HG03571 (cell line): ENCODE results near the gene ARHGAP6.

Source experiments
- ATAC-seq: cut with Tn5 transposase; IDR thresholded peaks from one replicate; pipeline ENCODE4 v1.9.1; 2021; ENCODE audit not compliant: unreplicated experiment

ARHGAP6 gene, protein sequence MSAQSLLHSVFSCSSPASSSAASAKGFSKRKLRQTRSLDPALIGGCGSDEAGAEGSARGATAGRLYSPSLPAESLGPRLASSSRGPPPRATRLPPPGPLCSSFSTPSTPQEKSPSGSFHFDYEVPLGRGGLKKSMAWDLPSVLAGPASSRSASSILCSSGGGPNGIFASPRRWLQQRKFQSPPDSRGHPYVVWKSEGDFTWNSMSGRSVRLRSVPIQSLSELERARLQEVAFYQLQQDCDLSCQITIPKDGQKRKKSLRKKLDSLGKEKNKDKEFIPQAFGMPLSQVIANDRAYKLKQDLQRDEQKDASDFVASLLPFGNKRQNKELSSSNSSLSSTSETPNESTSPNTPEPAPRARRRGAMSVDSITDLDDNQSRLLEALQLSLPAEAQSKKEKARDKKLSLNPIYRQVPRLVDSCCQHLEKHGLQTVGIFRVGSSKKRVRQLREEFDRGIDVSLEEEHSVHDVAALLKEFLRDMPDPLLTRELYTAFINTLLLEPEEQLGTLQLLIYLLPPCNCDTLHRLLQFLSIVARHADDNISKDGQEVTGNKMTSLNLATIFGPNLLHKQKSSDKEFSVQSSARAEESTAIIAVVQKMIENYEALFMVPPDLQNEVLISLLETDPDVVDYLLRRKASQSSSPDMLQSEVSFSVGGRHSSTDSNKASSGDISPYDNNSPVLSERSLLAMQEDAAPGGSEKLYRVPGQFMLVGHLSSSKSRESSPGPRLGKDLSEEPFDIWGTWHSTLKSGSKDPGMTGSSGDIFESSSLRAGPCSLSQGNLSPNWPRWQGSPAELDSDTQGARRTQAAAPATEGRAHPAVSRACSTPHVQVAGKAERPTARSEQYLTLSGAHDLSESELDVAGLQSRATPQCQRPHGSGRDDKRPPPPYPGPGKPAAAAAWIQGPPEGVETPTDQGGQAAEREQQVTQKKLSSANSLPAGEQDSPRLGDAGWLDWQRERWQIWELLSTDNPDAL (N-terminal part only)

GRCh38 chrX:11665168-11666111 is at the start of gene ARHGAP6:
Gene ARHGAP6 (minus strand): TSS chrX:11665920. CDS start chrX:11664828, 1,092 bp downstream.
- ATAC-seq, result no peak

- no peak for ATAC-seq
Observed at GRCh38 chrX:11704725-11705495, 39.2 kb upstream of the ARHGAP6 start.

GRCh38 chrX:11703855-11704254 is 38.1 kb upstream of the ARHGAP6 start:
- no peak for ATAC-seq

- ATAC-seq, result no peak
Observed at GRCh38 chrX:11702965-11703631, 37.4 kb upstream of the ARHGAP6 start.

DNA sequence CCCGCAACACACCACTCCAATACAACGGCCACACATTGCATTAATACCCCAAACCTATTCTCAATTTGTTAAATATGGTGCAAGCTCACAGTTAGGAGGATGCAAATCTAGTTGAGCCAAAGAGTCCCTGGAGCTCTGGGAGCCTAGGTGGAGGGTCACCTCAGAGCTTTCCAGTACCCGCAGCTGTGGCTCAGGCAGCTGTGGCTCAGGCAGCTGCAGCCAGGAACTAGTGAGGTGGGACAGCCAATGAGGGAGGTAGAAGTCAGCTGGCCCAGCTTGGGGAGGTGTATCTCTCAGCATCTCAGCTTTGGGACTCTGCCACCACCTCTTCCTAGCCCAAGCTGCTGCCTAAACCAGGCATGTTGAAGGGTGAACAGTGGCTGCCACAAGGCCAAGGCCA is 36.7 kb upstream of the ARHGAP6 start:
- ATAC-seq, result no peak

DNA sequence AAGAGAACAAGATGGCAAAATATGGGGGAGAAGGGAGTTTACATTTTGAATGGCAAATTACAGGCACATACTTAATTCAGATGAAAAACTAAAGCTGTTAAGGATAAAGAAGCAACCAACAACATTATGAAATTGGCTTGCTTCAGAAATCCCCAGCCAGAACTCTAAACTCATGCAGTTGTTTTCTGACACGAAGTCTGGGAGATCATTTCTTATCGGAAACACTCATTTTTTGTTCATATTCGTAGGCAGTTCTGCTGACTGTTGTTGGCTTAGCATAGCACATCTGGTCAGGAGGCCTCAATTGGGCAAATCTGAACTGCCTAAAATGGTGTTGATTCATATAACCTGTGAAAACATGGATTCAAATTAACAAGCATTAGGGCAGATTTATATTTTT is 33.0 kb upstream of the ARHGAP6 start:
- ATAC-seq, result no peak

GRCh38 chrX:11688201-11688600 is 22.5 kb upstream of the ARHGAP6 start:
- no peak for ATAC-seq

DNA sequence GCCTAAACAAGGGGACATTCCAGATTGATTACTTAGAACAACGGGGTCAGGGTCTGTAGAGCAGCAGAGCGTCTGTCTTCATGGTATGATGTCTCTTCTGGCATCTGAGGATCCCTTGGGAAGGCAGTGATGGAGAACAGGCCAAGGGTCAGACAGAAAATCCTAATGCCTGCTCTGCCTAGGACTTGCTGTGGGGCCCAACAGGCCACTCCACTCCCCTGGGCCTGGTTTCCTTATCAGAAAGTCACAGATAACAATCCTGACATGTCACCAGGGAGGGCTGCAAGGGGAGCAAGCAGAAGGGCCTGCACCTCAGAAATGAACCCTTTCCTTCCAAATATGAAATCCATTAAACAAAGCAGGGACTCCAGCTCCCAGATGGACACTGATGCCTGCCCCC is 21.4 kb upstream of the ARHGAP6 start:
- no peak for ATAC-seq

GRCh38 chrX:11683057-11683456 is 17.3 kb upstream of the ARHGAP6 start:
- no peak for ATAC-seq

- ATAC-seq, result no peak
Observed at GRCh38 chrX:11678158-11678557, 12.4 kb upstream of the ARHGAP6 start.

- ATAC-seq, result no peak
Observed at GRCh38 chrX:11672213-11672612, 6.5 kb upstream of the ARHGAP6 start.

- no peak for ATAC-seq
Observed at GRCh38 chrX:11670316-11670715, 4.6 kb upstream of the ARHGAP6 start.

DNA sequence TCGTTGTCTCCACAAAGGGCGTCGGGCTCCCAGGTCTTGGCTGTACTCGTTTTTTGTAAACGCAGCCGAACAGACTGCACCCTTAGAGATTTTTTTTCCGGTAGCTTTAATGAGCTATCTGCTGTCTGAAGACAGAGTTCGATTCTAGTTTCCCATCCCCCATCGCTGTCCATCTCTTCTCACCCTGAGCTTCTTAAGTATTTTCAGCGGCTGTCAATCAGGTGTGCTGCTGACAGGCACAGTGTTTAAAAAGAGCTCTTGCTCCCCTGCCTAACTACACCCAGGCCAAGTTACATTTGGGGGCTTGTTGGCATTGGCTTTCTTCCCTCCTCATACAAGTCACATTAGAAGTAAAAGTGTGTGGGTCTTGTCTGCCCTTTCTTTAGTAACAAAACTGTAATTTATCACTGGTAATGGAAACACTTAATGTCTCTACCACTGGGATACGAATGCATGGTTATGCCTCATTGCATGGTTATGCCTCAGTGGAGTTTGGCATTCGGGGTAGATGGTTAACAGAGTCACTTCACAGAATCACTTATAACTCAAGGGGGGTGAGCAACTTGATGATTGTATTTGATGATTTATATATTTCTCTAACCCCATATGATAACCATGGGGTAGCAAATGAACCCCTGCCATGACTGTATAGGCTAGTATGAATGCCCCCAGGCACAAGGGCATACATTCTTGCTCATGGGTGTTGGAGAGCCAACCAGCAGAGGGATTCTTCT is 1.4 kb upstream of the ARHGAP6 start:
- ATAC-seq, result no peak

DNA sequence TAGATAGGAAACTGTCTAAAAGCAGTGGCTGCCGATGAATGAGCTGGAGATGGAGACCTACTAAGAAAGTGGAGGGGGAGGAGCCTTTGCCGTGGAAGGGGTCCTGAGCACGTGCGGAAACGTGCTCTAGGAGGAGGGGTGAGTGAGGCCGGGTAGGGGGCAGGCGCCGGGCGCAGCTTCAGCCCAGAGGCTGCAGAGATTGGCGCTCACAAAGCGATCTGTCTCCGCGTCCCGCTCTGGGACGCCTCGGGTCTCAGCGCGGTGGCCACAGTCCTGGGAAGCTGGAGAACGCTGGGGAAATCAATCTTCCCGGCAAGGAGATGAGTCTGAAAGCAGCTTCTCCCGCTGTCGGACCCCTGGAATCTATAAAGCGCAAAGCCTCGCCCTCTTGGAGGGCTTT is 444 bp upstream of the ARHGAP6 start:
- no peak for ATAC-seq

DNA sequence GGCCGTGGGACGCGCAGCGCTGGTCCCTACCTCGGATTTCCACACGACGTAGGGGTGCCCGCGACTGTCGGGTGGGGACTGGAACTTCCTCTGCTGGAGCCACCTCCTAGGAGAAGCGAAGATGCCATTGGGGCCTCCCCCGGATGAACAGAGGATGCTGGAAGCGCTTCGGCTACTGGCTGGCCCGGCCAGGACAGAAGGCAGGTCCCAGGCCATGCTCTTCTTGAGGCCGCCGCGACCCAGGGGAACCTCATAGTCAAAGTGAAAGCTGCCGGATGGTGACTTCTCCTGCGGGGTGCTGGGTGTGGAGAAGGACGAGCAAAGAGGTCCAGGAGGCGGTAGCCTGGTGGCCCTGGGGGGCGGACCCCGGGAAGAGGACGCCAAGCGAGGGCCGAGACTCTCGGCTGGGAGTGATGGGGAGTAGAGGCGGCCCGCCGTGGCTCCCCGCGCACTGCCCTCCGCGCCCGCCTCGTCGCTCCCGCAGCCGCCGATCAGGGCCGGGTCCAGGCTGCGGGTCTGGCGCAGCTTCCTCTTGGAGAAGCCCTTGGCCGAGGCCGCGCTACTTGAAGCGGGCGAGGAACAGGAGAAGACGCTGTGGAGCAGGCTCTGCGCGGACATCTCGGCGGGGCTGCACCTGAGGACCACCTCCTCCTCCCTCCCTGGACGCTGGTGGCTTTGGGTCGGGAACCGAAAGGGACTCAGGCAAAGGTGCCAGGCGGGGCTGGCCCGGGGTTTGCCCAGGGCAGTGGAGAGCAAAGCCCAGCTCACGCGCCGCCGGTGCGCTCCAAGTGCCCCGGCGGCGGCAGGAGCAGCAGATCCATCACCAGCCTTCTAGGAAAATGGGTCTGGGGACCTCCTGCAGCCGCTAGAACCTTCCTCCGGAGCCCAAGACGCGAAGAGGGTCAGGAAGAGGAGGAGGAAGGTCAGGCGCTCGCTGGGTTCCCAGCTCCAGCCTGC is 1.2 kb downstream of the ARHGAP6 start:
- no peak for ATAC-seq

- ATAC-seq, result no peak
Observed at GRCh38 chrX:11663875-11664210, 1.9 kb downstream of the ARHGAP6 start.

GRCh38 chrX:11655282-11656015 is 10.3 kb downstream of the ARHGAP6 start:
- no peak for ATAC-seq
